KOPT-K1 (cell line): ENCODE measurements around the gene DNAH10.

Experiments used
- H3K27ac ChIP-seq: fragments of 200-600 bp; sonication (generic); 2 replicates; pipeline ENCODE4 v1.5.1; 2016; ENCODE audit warnings: antibody characterized with exemption, mild to moderate bottlenecking, low read depth, low read length; ENCODE audit not compliant: poor library complexity, severe bottlenecking
- H3K36me3 ChIP-seq: fragments of 200-600 bp; sonication (generic); 2 replicates; pipeline ENCODE4 v1.5.1; 2017; ENCODE audit warnings: antibody characterized with exemption, mild to moderate bottlenecking, low read length, moderate library complexity; ENCODE audit not compliant: insufficient read depth
- H3K9me3 ChIP-seq: fragments of 200-600 bp; sonication (generic); 2 replicates; pipeline ENCODE4 v1.5.1; 2017; ENCODE audit warnings: antibody characterized with exemption, low read length, mild to moderate bottlenecking; ENCODE audit not compliant: insufficient read depth, poor library complexity, severe bottlenecking

Gene DNAH10

DNA sequence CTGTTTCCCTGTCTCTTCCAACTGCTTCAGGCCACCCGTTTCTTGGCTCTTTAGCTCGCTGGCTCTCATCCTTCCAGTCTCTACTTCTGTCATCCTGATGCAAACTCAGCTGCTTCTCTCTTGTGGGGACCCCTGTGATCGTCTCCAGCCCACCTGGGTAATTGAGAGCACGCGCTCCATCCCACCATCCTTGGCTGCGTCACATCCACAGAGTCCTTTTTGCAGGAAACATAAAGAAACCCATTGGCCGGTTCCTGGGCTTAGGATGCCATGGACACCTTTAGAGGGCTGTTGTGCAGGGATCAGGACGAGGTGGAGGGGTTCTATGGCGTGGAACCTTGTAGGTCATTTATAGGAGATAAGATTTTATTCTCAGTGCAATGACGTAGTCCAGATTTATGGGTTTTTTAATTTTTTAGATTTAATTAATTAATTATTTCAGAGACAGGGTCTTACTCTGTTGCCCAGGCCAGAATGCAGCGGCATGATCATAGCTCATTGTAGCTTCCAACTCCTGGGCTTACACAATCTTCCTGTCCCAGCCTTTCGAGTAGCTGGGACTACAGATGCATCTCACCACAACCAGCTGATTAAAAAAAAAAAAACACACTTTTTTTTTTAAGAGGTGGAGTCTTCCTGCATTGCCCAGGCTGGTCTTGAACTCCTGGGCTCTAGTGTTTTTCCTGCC, 127.9 kb downstream of the DNAH10 start:
- H3K36me3 ChIP-seq, result no peaks in the 10 kb centered on the region
- H3K27ac ChIP-seq, result no peak overlapping the region
- H3K9me3 ChIP-seq, result no peaks in the 10 kb centered on the region

GRCh38 chr12:123890536-123890902, 128.4 kb downstream of the DNAH10 start:
- Histone ChIP-seq H3K36me3 (no peaks in the 10 kb centered on the region), H3K9me3 (no peaks in the 10 kb centered on the region), H3K27ac (no peak overlapping the region)

GRCh38 chr12:123891011-123891410, 128.9 kb downstream of the DNAH10 start:
- H3K27ac ChIP-seq, result no peak overlapping the region
- no peaks in the 10 kb centered on the region for H3K9me3 ChIP-seq
- H3K36me3 ChIP-seq, result no peaks in the 10 kb centered on the region

DNA sequence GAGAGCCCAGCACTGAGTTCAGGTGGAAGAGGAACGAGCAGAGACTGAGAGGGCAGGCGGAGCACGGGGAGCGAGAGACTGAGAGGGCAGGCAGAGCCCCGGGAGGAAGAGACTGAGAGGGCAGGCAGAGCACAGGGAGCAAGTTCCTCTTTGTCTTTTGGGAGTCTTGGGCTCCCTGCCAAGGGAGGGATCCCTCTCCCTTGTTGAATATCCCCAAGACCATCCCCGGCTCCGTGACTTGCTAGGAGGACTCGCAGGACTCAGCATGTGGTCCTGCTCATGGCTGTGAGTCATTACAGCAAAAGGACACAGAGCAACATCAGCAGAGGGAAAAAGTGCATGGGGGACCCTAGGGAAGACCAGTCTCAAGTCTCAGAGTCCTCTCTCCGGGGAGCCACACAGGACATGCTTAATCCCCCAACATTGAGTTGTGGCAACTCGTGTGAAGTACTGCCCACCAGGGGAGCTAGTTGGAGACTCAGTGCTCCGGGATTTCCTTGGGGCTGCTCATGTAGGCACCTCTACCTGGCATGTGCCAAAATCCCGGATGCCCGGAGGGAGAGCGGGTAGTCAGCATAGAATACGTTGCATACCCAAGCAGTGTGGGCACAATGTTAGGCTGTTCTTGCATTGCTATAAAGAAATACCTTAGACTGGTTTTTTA, 129.5 kb downstream of the DNAH10 start:
- H3K27ac ChIP-seq, result no peak overlapping the region
- no peaks in the 10 kb centered on the region for H3K9me3 ChIP-seq
- H3K36me3 ChIP-seq, result no peaks in the 10 kb centered on the region

DNA sequence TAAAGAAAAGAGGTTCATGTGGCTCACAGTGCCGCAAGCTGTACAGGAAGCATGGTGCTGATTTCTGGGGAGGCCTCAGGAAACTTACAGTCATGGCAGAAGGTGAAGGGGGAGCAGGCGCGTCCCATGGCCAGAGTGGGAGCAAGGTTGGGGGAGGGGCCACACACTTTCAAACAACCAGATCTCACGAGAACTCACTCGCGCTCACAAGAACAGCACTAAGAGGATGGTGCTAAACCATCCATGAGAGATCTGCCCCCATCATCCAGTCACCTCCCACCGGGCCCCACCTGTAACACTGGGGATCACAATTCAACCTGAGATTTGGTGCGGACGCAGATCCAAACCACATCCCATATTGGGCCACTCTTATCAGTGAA, 130.1 kb downstream of the DNAH10 start:
- no peaks in the 10 kb centered on the region for H3K9me3 ChIP-seq
- H3K27ac ChIP-seq, result no peak overlapping the region
- no peaks in the 10 kb centered on the region for H3K36me3 ChIP-seq

DNA sequence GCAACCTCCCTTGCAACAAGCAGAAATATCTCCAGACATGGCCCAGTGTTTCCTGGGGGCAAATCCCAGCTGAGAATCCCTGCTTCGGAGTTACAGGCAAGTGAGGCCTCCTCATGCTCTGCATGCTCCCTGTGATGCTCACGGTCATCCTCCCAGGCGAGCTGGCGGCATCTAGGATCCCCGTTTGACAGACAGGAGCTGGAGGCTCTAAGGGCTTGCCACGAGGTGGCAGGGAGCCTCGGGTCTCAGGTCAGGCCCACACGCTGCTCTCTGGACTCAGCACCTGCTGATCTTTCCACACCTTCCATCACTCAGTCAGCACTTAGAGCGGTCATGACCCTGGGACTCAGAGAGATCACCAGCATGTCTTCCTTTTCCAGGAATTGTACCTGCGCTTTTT, 130.8 kb downstream of the DNAH10 start:
- Histone ChIP-seq H3K27ac (no peak overlapping the region), H3K9me3 (no peaks in the 10 kb centered on the region), H3K36me3 (no peaks in the 10 kb centered on the region)

DNA sequence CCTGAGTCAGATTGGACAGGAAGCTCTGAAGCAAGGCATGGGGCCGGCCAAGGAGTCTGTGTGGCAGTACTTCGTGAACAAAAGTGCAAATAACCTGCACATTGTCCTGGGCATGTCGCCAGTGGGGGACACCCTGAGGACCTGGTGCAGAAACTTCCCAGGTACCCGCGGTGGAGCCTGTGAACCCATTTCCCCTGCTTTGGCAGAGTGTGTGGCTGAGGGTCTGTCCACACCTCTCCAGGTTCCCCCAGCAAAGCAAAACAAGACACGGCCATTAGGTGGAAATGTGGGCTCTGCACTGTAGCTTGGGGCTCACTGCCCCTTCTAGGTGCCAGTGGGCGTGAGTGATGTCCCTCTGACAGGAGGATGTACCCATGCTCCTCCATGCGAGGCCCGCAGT, 131.2 kb downstream of the DNAH10 start:
- H3K9me3 ChIP-seq, result no peaks in the 10 kb centered on the region
- H3K27ac ChIP-seq, result no peak overlapping the region
- H3K36me3 ChIP-seq, result no peaks in the 10 kb centered on the region

- Histone ChIP-seq H3K27ac (no peak overlapping the region), H3K36me3 (no peaks in the 10 kb centered on the region), H3K9me3 (no peaks in the 10 kb centered on the region)
Observed at GRCh38 chr12:123894823-123895345, 132.8 kb downstream of the DNAH10 start.

DNA sequence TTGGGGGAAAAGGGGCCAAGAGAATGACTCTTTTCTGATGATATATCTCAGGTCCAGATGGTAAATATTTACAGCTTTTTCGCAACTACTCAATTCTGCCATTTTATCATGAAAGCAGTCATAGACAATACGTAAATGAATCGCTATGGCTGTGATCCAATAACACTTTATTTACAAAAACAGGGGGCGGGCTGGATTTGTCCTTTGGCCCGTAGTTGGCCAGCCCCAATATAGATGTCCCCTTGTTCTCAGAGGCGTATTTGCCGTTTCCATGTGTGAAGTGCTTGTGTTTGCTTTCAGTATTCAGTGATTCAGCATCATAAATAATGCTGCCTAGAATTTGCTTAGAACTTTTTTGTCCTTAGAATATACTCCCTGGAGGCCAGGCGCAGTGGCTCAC, 133.3 kb downstream of the DNAH10 start:
- Histone ChIP-seq H3K27ac (no peak overlapping the region), H3K36me3 (no peaks in the 10 kb centered on the region), H3K9me3 (no peaks in the 10 kb centered on the region)

- Histone ChIP-seq H3K9me3 (no peaks in the 10 kb centered on the region), H3K27ac (no peak overlapping the region)
Observed at GRCh38 chr12:123896767-123897166, 134.7 kb downstream of the DNAH10 start.

DNA sequence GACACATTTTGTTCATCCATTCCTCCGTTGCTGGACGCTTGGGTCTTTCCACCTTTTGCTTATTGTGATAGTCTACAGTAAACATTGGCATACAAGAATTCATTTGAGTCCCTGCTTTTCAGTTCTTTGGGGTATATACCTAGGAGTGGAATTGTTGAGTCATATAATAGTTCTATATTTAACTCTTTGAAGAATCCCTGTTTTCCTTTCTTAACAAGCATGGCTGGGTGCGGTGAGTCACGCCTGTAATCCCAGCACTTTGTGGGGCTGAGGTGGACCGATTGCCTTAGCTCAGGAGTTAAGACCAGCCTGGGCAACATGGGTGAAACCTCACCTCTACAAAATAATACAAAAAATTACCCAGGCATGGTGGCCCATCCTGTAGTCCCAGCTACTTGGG, 135.1 kb downstream of the DNAH10 start:
- Histone ChIP-seq H3K27ac (no peak overlapping the region), H3K9me3 (no peaks in the 10 kb centered on the region)

More at GRCh38 chr12:123896767-123897166, 134.7 kb downstream of the DNAH10 start:
- no peaks in the 10 kb centered on the region for H3K36me3 ChIP-seq

GRCh38 chr12:123898673-123899072, 136.6 kb downstream of the DNAH10 start:
- Histone ChIP-seq H3K27ac (no peak overlapping the region), H3K9me3 (no peaks in the 10 kb centered on the region), H3K36me3 (no peaks in the 10 kb centered on the region)

More for the DNA sequence above, 135.1 kb downstream of the DNAH10 start:
- no peaks in the 10 kb centered on the region for H3K36me3 ChIP-seq

DNA sequence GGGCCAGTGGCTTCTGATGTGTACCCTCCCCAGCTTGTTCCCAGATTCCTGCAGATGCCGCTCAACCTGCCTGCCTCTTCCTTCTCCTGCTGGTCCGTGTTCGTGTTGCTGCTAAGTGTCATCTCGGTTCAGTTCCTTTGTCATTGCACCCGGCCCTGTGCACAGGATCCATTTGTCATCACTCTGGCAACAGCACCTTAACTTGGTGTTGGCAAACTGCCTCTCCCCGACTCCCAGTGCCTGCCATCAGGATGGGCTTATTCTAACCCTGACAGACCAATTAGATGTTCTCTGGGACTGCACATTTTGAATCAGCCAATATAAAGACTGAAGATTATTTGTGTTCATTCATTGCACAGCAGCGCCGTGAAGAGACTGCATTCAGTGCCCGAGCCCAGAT, 137.3 kb downstream of the DNAH10 start:
- Histone ChIP-seq H3K27ac (no peak overlapping the region), H3K36me3 (no peaks in the 10 kb centered on the region), H3K9me3 (no peaks in the 10 kb centered on the region)

GRCh38 chr12:123900871-123901376, 138.8 kb downstream of the DNAH10 start:
- Histone ChIP-seq H3K36me3 (no peaks in the 10 kb centered on the region), H3K9me3 (no peaks in the 10 kb centered on the region), H3K27ac (peak overlapping the region; percentile 51)

DNA sequence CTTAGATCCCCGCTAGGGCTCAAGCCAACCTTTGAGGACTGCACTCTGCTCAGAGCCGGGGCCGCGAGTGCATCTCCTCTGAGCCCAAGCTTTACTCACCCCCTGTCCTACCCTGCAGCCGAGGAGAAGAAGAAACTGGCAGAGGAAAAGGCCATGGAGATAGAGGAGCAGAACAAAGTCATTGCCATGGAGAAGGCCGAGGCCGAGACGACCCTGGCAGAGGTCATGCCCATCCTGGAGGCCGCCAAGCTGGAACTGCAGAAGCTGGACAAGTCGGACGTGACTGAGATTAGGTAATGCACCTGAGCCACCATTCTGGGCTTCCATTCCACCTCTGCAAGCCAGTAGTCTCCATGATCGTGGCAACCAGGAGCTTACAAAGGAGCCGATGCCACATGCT, 140.7 kb downstream of the DNAH10 start:
- Histone ChIP-seq H3K9me3 (no peaks in the 10 kb centered on the region), H3K36me3 (no peaks in the 10 kb centered on the region), H3K27ac (no peak overlapping the region)
